Epithelial cell of esophagus (primary cell): ENCODE data around the gene TM7SF2.

Experiments used
- DNase-seq: peaks from one replicate; pipeline ENCODE4 v3.0.0; 2010; ENCODE audit warnings: low read depth
- H3K4me3 ChIP-seq: 2 replicates; pipeline ENCODE4 v1.5.1; 2011; ENCODE audit warnings: mild to moderate bottlenecking, low read length, control low read depth
- TF ChIP-seq, protein P1 (sequence below): IDR thresholded peaks from 2 replicates; pipeline ENCODE4 v1.5.1; 2011; ENCODE audit warnings: low read depth, mild to moderate bottlenecking, low read length, control low read depth, inconsistent platforms; ENCODE audit not compliant: insufficient read depth; ENCODE audit errors: missing control alignments

TM7SF2 gene

DNA sequence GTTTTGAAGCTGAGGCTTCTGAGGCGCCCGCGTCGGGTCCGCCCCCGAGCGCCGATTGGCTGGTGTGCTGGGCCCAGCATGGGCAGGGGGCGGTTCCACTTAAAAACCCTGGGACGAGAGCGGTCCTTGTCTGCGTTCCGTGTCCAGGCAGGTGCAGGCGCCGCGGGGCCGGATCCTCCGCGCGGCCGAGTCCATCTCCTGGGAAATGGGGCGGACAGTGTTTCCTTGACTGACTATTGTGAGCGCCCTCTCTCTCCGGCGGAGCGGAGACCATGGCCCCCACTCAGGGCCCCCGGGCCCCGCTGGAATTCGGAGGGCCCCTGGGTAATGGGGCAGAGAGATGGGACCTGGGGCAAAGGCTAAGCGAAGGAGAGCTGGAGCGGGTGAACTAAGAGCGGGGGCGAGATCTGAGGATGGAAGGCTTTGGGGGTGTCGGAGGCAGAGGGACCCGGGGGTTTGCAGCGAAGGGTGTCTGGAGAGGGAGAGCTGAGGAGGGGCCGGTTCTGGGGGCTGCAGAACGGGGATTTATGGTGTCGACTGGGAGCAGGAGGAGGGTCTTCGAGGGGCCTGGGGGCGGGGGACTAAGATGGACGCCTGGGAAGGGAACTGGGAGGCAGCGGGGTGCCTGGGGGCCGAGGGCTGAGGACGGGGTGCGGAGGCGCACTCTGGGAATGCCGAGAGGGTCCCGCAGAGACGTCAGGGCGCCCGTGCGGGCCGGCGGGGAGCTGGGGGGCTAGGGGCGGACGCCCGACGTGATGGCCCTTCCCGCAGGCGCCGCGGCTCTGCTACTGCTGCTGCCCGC is at the start of gene TM7SF2:
Gene TM7SF2, plus strand, starts transcription at position 129 of the 802 bp plus-strand sequence. Its CDS starts 144 bp downstream, at position 273.
- peak; percentile 98 for DNase-seq
- peak within 1 kb of the TSS; percentile 74 for H3K4me3 ChIP-seq
- TF ChIP-seq, protein P1, sequence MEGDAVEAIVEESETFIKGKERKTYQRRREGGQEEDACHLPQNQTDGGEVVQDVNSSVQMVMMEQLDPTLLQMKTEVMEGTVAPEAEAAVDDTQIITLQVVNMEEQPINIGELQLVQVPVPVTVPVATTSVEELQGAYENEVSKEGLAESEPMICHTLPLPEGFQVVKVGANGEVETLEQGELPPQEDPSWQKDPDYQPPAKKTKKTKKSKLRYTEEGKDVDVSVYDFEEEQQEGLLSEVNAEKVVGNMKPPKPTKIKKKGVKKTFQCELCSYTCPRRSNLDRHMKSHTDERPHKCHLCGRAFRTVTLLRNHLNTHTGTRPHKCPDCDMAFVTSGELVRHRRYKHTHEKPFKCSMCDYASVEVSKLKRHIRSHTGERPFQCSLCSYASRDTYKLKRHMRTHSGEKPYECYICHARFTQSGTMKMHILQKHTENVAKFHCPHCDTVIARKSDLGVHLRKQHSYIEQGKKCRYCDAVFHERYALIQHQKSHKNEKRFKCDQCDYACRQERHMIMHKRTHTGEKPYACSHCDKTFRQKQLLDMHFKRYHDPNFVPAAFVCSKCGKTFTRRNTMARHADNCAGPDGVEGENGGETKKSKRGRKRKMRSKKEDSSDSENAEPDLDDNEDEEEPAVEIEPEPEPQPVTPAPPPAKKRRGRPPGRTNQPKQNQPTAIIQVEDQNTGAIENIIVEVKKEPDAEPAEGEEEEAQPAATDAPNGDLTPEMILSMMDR, result no peak

DNA sequence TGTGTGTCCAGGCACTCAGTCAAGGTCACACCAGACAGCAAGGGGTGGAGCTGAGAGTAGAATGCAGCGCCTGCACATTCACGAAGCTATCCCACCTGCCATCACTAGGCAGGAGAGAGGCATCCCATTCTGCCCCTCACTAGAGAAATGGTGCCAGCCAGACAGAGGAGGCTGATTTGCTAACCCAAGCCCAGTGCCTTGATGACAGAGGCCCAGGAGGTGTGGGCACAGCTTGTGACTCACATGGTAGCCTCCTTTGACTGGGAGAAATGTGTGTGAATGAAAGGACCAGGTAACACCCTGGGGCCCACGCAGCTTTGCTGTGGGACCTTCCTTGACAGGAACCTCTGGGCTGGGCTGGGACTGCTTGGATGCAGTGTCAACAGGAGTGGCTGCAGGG is 48.1 kb upstream of the TM7SF2 start:
- no peak overlapping the region for H3K4me3 ChIP-seq
- DNase-seq, result peak; percentile 65
- TF ChIP-seq, protein P1, result no peak

DNA sequence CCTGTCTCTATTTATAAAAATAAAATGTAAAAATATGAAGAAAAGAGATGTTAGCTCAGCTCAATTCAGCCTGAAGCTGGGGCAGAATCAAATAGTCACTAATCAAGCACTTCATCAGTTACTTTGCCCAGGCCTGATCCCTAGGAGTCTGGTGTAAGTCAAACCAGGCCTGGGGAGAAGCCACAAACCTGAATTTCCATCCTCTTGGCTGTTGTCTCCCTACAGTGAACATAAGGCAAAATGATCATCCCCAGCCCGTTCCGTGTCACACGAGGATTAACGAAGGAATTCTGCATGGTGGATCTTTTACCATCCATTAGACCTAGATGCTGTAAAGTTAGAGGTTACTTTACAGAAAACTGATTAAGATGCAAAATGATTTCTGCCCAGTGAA is 46.8 kb upstream of the TM7SF2 start:
- DNase-seq, result no peak
- TF ChIP-seq, protein P1, result no peak
- no peak overlapping the region for H3K4me3 ChIP-seq

DNA sequence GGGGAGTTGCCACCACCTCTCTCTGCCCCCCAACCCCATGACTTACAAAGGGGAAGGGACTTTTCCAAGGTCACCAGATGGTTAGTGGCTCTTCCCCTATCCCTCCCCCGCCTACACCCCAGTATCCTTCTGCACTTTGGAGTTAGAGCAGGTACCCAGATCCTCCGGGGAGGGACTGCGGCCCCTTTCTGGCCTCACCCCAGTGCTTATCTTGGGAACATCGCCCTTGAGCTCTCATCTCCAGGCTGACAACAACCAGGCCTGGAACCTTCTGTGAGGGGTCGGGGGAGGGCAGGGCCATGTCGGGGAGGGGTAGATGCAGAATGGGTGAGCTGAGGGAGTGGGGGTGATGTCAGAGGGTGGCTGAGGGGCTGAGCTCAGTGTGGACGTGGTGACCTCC is 45.8 kb upstream of the TM7SF2 start:
- DNase-seq, result no peak
- no peak overlapping the region for H3K4me3 ChIP-seq
- TF ChIP-seq, protein P1, result no peak

DNA sequence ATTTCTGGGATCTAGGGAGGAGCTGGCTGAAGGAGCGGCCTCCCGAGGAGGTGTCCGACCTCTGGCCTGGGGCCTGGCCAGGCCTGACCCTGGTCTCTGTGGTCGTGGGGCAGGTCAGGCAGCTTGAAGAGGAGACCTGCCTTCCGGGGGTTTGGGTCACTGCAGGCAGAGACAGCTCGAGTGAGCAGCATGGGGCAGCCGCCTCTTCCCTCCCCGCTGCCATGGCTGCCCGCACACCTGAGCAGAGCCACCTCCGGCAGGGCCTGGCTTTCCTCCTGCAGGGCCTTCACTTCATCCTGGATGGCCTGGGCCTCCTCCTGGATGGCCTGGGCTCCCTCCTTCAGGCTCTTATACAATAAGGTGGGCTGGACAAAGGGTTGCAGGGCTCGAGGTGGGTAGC is 45.4 kb upstream of the TM7SF2 start:
- no peak for DNase-seq
- no peak overlapping the region for H3K4me3 ChIP-seq
- TF ChIP-seq, protein P1, result no peak

DNA sequence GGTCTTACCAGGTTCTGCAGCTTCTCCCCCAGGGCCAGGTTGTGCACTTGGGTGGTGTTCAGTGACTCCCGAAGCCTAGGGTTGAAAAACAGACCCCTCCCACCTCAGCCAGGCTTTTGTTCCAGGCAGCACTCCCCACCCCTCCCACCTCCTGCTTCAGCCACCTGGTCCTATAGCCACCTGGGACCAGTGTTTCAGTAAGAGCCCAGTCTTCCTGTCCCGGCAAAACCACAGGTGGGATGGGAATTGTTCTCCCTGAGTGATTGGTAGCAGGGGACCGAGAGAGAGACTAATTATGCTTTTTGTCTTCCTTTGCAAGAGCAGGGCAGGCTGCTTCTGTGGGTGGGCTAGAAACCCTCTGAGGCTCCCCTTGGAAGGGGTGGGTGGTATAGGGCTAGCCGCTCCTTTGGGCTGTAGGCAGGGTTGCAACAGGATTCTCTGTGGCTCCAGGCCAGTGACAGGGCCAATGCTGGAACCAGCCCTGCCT is 44.8 kb upstream of the TM7SF2 start:
- TF ChIP-seq, protein P1, result no peak
- no peak overlapping the region for H3K4me3 ChIP-seq

DNA sequence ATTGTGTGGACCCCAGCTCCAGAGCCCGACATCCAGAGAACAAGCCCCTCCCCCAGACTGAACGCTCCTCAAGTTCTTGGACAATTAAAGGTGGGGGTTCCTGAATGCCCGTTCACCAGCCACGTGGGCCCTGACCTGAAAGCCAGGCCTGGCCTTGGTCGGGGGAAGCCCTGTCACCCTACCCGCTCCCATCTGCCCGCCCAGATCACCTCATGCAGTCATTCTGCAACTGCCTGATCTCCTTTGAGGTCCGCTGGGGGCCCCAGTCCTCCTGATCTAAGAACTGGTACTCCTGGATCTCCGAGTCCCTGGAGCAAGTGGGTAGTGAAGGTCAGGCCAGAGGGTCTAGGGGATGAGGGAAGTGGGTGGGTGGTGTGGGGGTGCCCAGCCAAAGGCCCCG is 44.2 kb upstream of the TM7SF2 start:
- no peak overlapping the region for H3K4me3 ChIP-seq
- DNase-seq, result no peak
- TF ChIP-seq, protein P1, result no peak

More for the DNA sequence above, 44.8 kb upstream of the TM7SF2 start:
- DNase-seq, result no peak
